Vagina (tissue), 2 donors: Measurements from ENCODE around the gene DNAJB8.

Experiments
- POLR2A ChIP-seq, 2 donors: fragments of 450-650 bp; IDR thresholded peaks; one replicate each; pipeline ENCODE4 v1.6.1; 2017; ENCODE audit warnings: antibody characterized with exemption in 2 of 2, mild to moderate bottlenecking in 2 of 2, moderate library complexity in 2 of 2
- POLR2AphosphoS5 ChIP-seq, 2 donors: sonication (generic); formaldehyde crosslinking; IDR thresholded peaks; one replicate each; pipeline ENCODE4 v1.9.0; 2017; ENCODE audit warnings: antibody characterized with exemption in 2 of 2, mild to moderate bottlenecking in 2 of 2, low read depth in 1 of 2; ENCODE audit not compliant: insufficient read depth in 1 of 2
- TF ChIP-seq, protein P1 (sequence below), 3 experiments: fragments of 450-650 bp in 2 of 3; fragments of 200-600 bp in 1 of 3; sonication (generic) in 1 of 3; IDR thresholded peaks; one replicate each; pipeline ENCODE4 v1.5.1; 2017 to 2019; ENCODE audit warnings: antibody characterized with exemption in 3 of 3, mild to moderate bottlenecking in 2 of 3, moderate library complexity in 2 of 3

DNA sequence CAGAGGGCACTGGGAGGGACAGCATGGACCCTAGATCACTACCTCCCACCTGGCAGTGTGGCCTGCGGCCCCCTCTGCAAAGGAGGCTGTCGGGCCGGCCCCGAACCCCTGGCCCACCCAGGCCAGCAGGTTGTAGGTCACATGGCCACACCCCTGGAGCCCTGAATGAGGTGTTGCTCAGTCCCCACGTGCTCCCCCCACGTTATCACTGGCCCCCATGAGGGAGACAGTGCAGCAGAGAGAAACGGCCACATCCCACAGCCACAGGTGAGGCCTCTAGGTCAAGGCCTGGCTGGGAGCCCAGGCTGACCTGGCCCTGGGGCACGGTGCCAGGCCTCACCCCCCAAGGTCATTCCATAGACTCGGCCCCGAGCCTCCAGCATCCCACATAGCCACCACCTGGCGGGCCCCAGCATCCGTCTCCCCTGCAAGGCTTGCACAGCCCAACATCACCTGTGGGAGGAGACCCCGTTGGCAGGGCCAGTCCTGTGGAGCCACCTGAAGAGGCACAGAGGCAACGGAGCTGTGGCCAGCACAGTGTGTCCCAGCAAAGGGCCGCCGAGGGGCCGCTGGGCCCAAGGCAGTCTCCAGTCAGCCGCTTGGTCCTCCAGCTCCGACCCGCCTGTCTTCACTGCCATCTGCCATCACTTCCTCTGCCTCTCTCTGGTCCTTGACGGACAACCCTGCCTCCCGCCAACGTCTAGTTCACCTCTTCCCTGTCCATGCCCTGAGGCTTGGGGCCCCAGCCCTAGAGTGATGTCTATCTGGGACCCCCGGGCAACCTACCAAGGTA, 53.1 kb downstream of the DNAJB8 start:
- TF ChIP-seq, protein P1, sequence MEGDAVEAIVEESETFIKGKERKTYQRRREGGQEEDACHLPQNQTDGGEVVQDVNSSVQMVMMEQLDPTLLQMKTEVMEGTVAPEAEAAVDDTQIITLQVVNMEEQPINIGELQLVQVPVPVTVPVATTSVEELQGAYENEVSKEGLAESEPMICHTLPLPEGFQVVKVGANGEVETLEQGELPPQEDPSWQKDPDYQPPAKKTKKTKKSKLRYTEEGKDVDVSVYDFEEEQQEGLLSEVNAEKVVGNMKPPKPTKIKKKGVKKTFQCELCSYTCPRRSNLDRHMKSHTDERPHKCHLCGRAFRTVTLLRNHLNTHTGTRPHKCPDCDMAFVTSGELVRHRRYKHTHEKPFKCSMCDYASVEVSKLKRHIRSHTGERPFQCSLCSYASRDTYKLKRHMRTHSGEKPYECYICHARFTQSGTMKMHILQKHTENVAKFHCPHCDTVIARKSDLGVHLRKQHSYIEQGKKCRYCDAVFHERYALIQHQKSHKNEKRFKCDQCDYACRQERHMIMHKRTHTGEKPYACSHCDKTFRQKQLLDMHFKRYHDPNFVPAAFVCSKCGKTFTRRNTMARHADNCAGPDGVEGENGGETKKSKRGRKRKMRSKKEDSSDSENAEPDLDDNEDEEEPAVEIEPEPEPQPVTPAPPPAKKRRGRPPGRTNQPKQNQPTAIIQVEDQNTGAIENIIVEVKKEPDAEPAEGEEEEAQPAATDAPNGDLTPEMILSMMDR (IDR thresholded peaks at IDR 0.05): no peak
- TF ChIP-seq POLR2A (IDR thresholded peaks at IDR 0.05) (no peak), POLR2AphosphoS5 (IDR thresholded peaks at IDR 0.05; ENCODE audit: insufficient read depth in 1 of 2, low read depth in 1 of 2) (no peak)
